GM18870 (cell line): ENCODE data around the gene PRTFDC1.

Experiments used
- ATAC-seq: cut with Tn5 transposase; IDR thresholded peaks from one replicate; pipeline ENCODE4 v1.9.1; 2021; ENCODE audit warnings: moderate library complexity; ENCODE audit not compliant: unreplicated experiment

Gene PRTFDC1

DNA sequence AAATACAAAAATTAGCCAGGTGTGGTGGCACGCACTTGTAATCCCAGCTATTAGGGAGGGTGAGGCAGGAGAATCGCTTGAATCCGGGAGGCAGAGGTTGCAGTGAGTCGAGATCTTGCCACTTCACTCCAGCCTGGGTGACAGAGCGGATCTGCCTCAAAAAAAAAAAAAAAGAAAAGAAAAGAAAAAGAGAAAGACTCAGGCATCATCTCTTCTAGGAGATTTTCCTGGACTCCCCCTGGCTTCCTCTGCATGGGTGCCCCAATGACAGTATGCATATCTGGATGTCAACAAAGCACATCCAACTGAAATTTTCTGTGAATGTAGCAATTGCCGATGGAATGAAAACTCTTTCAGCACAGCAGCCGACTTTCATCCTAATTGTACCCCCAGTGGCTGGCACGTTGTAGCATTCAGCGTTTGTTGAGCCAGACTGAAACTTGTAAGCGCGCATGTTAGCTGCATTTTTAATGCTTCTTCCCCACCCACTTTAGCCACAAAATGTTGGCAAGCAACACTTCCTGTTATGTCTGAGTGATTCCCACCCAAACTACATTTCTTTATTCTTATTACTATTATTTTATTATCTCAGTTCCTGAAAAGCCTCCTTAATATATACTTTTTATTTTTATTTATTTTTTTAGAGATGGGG lies 70.2 kb downstream of the PRTFDC1 start:
- ATAC-seq: no peak

DNA sequence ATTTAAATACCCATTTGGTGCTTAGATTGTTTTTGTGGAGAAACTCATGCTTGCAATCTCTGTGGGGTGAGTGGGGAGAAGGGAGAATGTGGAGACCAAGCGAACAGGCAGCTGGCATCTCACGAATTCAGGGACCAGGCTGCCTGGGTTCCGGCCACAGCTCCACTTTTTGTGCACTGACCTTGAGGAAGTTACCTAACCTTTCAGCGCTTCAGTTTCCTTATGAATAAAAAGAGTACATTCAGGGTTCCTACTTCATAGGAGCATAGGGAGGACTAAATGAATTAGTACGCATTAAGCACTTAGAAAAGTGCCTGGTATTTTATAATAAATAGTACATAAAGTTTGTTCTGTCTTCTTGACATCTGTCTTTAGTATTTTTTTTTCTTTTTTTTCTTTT lies 72.5 kb downstream of the PRTFDC1 start:
- no peak for ATAC-seq

DNA sequence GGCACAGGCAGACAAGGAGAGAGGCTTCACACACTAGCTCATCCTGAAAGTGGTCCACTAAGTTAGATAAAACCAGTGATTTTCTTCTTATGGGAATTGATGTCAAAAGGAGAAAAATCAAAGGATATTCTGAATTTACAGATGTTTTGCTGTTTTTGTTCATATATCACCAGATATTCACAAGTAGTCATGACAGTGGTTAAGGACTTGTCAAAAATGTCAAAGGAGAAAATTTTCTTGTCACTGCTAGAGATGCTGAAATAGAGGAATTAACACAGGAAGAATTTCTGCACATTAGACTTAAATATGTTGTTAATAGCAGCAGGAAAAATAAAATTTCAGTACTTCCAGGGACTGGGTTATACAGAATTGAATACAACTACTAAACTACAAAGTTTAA lies 78.3 kb downstream of the PRTFDC1 start:
- no peak for ATAC-seq

DNA sequence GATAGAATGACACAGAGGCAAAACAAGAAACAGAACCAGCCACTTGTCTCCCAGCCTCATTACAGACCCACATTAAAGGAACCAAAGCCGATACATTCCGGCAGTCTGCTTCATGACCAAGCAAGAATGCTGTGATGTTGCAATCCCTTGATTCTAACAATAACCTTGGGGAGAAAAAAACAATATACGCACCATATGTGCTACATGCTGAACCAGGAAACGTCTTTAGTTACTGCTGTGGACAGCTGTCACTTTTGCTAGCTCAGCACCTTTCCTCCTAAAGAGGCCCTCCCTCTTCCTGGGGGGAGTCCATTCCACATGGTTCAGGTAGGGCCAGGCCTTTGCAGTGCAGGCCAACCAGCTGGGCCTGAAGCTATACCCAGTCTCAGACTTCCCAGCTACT lies 79.1 kb downstream of the PRTFDC1 start:
- no peak for ATAC-seq

DNA sequence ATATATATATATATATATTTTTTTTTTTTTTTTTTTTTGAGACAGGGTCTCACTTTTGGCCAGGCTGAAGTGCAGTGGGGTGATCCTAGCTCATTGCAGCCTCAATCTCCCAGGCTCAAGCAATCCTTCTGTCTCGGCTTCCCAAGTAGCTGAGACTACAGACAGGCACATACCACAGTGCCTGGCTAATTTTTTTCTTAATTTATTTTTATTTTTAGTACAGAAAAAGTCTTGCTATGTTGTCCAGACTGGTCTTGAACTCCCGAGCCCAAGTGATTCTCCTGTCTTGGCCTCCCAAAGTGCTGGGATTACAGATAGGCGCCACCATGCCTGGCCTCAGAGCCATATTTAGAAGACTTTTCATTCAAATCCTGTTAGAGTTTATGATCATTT lies 79.6 kb downstream of the PRTFDC1 start:
- ATAC-seq: no peak

DNA sequence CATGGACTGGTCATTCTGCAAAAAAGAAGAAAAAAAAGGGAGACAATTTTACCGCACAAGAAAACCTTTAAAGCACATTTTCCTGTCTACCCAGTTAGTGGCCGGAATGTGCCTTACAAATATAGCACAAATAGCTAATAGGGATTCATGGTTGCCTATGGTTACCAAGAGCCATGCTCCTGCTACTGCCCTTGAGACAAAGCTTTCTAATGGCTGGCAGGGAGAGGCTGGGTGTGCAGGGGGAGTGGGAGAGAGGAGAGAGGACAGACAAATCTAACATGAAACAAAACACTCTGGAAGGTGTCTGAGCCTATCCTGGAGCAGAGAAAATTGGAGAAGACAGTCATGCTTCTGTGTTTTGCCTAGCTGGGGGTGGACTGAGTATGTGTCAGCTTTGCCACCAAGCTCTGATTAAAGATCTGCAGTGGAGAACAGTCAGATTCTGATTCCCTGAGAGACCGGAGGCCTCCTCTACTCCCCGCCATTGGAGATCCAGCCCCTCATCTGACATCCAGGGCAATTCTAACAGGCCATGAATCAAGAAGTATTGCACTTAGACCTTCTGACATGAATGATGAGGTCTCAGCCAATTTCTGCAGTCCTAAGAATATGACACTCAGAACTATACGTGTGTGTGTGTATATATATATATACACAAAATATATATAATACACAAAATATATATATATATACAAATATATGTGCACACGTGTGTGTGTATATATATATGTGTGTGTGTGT lies 80.2 kb downstream of the PRTFDC1 start:
- no peak for ATAC-seq

DNA sequence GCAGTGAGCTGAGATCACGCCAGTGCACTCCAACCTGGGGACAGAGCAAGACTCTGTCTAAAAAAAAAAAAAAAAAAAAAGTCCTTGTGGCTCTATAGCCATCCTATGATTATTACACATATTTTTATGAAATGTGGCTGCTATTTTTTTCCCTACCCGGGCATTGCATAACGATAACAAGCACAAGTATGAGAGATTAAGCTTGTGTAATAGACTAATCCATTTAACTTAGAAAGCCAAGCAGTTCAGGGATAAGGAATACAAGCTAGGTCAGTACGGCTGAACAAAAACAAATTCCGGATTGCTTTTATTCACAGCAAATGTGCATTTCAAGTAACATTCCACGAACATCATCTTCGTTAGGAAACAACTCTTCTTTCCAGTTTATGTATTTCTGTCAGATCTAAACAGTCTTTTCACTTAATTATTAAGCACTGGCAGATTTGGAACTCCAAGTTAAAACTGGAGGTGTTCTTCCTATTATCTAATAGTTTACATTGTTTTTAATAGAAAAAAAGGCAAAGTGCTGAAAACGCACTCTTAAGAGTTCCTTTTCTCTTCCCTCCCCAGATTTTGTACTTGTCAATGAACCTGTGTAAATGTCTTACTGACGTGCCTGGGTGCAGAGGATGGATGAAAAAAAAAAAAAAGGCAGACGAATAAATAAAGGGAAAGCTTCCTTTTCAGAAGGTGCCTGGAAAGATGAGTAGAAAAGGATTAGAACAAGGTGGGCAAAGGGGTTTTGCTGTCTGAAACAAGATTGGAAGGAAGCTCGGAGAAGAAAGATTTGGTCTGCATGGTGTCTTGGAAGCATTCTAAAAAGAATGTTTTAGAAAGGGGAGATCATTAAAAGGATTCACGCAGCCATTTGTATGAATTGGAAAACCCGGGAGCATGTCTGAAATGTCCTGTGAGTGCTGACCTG lies 81.1 kb downstream of the PRTFDC1 start:
- ATAC-seq: no peak

DNA sequence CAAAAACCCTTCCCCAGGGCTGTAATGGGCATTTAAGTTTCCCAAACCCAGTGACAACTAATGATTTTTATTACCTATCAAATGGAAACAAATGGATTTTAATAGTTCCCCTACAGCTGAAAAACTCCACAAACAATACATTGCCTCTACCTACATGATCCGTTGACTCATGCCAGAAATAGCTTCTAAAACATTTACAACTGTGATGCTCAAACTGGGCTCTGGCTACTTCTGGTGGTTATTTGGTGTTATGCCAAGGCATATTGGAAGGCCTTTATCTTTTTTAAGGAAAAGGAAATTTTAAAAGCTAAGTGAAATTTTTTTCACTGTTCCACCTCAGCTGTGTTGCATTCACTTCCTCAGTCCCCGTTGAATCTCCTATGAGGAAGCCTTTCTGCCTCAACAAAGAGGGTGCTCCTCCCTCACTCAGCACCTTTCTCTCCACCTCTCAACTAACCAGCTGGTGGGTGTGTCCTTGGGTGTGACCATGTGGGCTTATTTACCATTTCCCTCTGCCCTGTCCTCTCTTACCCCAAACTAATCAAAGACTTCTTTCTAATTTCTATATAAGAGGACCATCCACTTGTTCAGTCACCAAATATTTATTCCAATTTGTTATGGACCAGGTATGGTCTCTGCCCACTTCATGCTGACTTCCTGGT lies 82.9 kb downstream of the PRTFDC1 start:
- ATAC-seq: no peak

DNA sequence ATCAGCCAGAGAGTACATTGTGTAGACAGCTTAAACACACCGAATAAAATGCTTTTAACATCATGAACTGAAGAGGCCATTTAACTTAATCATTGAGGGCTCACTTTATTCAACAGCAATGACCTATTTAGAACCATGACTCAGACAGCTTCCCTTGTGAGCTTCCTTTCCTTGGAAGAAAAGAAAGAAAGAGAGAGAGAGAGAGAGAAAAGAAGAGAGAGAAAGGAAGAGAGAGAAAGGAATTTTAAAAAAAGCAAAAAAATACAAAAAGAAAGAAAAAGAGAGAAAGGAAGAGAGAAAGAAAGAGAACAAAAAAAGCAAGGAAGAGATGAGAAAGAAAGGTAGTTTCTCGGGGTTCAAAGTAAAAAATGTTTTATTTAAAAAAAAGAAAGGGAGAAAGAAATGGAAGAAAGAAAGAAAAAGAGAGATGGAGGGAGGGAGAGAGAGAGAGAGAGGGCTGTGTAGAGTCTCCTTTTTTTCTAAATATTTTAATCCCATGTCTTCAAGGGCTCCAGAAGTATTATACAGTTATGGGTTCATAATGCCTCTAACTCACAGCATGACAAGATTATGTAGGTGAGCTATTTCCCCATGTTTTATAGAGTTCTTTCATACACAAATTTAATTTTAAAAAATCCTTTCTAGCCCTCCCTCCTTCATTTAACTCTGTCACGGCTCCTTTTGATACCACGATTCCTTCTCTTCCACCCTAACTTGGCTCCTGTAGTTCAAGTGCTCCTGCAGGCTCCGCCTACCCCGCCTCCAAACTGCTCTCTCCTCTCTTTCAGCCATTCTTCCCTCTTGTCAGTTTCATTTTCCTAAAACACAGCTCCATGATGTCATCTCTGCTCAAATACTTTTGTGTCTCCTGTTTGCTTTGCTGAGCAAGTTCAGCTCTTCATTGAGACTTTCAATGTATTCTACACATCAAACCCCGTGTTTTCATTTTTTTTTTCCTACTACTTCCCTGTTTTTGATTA lies 85.5 kb downstream of the PRTFDC1 start:
- no peak for ATAC-seq

DNA sequence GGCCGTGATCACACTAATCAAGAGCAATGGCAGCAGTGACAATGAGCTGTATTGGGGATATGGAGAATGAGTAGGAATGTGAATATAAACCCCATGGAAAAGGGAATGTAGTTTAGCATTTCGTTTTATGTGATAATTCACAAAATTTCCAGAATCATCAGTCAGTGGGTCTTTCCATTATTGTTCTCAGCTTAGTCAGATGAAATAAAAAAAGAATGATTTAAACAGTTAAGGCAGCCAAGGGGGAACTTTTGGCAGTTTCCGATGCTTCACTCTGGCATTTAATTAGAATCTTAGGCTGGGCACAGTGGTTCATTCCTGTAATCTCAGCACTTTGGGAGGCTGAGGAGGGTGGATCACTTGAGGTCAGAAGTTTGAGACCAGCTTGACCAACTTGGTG lies 86.6 kb downstream of the PRTFDC1 start:
- no peak for ATAC-seq

DNA sequence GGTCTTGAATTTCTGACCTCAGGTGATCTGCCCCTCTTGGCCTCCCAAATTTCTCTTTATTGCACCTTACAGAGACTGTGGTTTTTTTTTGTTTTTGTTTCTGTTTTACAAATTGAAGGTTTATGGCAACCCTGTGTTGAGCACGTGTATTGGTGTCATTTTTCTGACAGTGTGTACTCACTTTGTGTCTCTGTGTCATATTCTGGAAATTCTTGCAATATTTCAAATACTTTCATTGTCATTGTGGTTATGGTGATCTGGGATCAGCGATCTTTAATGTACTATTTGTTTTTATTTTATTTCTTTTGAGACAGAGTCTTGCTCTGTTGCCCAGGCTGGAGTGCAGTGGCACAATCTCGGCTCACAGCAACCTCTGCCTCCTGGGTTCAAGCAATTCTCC lies 89.8 kb downstream of the PRTFDC1 start:
- ATAC-seq: no peak

DNA sequence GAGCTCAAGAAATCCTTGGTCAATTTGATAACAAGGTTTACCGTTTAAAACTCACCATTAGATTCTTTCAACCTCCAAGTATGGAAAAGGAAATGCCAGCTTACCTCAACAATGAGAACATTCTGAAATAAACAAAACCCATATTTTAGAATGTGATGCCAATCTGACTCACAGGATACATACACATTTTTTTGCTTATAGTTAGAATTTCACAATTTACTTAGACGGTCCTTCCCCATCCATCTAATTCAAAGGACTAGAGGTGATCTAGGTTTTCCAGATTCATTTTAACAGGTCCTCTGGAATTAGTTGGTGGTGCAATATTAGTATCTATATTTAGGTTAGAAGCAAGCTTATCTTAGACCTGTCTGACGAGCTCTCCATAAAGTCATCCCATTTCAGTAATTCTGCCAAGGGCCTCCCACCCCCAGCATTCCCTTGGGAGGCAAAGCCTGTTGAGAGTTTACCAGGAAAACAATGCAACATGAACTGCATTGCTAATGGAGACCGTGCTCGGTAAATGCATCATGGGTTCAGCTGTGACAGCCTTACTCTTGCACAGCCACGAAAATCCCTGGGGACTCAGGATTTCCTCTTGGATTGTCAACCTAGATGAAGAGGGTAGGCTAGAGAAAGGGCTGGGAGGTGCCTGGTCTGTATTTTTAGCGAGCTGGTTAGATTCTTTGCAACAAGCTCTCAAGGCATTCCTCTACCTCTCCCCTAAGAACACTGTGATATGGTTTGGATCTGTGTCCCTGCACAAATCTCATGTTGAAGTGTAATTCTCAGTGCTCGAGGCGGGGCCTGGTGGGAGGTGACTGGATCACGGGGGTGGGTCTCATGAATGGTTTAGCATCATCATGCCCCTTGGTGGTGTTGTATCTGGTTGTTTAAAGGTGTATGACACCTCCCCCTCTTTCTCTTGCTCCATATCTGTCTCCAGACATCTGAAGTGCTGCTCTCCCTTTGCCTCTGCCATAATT lies 93.8 kb downstream of the PRTFDC1 start:
- ATAC-seq: no peak

DNA sequence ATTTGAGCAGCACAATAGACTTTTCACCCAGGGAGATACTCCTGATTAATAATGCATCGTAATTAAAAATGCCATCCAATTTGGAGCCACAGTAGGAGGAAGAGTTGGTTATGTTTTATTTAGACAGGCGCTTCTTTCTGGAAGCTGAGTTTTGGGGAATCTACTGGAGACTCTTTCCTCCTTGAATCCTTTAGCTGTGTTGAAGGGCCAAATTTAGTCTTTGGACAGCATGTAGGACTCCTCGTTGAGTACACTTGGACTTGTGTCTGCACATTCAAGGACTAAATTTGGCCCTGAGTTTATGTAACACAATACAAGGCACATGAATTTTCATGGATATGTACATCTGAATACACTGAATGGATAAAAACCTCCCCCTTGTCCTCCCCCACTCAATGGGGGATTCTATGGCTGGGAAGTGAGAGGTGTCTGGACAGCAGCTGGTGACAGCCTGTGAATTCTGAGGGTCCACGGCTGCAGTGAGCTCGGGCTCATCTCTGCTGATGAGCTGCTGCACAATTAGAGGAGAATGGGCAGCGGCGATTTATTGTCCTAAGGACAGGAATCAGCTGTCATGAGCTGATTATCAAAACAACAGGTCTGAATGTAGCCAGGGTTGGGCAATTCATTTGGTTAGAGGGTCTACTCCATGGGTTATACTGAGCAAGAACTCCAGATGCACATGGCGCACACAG lies 95.2 kb downstream of the PRTFDC1 start:
- ATAC-seq: no peak

DNA sequence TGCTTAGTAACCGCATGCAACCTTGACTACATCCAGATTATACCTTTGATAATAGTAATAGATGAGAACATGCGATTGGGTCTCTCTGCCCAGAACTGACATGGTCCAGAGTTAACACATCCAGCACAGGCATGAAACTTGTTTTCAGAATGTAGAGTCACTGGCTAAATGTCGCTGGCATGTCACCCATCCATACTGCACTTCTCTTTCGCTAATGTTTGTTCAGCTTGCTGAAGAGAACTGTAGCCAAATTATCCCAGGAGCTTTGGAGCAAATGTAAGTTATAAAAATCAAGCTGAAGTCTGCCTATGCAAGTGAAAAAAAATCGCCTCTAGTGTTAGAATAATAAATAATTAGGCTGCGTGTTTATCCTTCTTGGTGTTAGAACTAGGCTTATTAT lies 98.2 kb downstream of the PRTFDC1 start:
- no peak for ATAC-seq

DNA sequence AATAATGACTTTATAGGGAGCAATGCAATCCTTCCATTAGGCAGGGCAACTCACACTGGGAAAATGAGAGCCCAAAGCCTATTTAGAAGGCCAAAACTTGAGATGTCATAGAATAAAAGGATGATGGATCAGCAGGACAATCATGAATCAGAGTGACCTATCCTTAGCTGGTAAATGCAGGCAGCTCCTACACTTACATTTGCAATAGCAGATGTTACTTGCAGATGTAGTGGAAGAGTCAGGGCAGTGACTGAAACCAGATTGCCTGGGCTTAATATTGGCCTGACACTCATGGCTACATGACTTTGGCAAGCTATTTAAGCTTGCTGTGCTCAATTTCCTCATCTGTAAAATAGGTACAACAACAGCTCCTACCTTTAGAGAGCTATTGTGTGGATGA lies 98.7 kb downstream of the PRTFDC1 start:
- ATAC-seq: no peak

DNA sequence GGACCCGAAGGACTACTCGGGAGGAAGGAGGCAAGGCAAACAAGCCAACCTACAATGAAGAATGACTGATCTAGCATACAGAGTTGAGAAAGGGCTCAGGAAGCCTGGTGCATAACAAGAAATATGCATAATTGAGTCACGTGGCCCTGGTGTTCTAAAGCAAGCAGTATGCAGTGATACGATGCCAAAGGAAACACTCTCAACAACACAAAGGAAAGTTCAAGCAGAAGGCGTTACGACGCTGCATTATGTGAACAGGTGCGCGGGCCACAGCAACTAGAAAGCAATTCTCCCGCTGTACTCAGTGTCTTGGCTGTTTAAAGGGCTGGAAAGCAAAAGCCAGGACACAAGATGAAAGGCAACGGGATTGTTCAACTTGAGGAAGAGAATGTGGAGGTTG lies 100.8 kb downstream of the PRTFDC1 start:
- no peak for ATAC-seq

DNA sequence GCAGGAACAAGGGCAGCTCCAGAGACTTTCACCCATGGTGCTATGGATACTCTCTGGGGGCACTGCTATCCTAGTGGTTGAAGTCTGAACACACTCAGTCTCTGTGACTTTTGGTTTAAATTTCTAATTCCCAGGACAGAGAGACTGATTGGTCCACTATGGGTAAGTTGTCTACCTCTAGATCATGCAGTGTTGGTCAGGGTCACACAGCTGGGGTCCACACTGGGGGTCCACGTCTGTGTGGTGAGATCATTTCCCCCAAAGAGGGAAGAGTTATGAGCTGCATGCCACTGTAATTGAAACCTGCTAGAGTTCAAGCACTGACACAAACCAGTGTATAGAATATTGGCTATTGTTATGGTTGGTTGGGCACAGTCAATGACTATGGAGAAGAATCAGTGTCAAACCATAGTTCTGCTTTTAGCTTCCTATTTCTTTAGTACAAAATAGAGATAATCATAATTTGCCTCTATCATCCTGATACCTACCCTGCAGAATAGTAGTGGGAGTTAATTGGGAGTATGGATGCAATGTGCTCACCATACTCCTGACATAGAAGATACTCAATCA lies 101.6 kb downstream of the PRTFDC1 start:
- ATAC-seq: no peak
